Loucy (cell line): ENCODE measurements around the gene KIF23.
"Not testable (repeated sequence)": the region's sequence is repeated elsewhere in the genome, so short reads cannot be mapped to it uniquely, and the experiment has no call there.

ENCODE experiments used
- H2AFZ ChIP-seq: fragments of 200-600 bp; sonication (generic); 2 replicates; pipeline ENCODE4 v1.6.0; 2016; ENCODE audit warnings: antibody characterized with exemption, mild to moderate bottlenecking, low read length, moderate library complexity
- H3F3A ChIP-seq: fragments of 200-600 bp; 2 replicates; pipeline ENCODE4 v1.6.0; 2016; ENCODE audit warnings: antibody characterized with exemption, low read depth, mild to moderate bottlenecking
- H3K27me3 ChIP-seq: fragments of 200-600 bp; sonication (generic); 2 replicates; pipeline ENCODE4 v1.6.1; 2014; ENCODE audit warnings: low read length, mild to moderate bottlenecking; ENCODE audit not compliant: insufficient read depth, poor library complexity, severe bottlenecking
- H3K36me3 ChIP-seq: fragments of 200-600 bp; sonication (generic); 2 replicates; pipeline ENCODE4 v1.6.1; 2016; ENCODE audit warnings: low read length; ENCODE audit not compliant: insufficient read depth
- H3K4me1 ChIP-seq: fragments of 200-600 bp; sonication (generic); 2 replicates; pipeline ENCODE4 v1.5.1; 2014; ENCODE audit warnings: low read length, mild to moderate bottlenecking; ENCODE audit not compliant: insufficient read depth, poor library complexity, severe bottlenecking
- H3K4me2 ChIP-seq: fragments of 200-600 bp; sonication (generic); 2 replicates; pipeline ENCODE4 v1.6.0; 2014; ENCODE audit warnings: antibody characterized with exemption, low read length, low read depth, mild to moderate bottlenecking; ENCODE audit not compliant: poor library complexity, severe bottlenecking
- H3K4me3 ChIP-seq: fragments of 200-600 bp; sonication (generic); 2 replicates; pipeline ENCODE4 v1.5.1; 2014; ENCODE audit warnings: low read length, mild to moderate bottlenecking, mixed read lengths; ENCODE audit not compliant: poor library complexity, severe bottlenecking
- H3K79me2 ChIP-seq: fragments of 200-600 bp; sonication (generic); 2 replicates; pipeline ENCODE4 v1.6.1; 2014; ENCODE audit warnings: low read length; ENCODE audit not compliant: insufficient read depth
- H3K9ac ChIP-seq: fragments of 200-600 bp; sonication (generic); 2 replicates; pipeline ENCODE4 v1.6.0; 2014; ENCODE audit warnings: mild to moderate bottlenecking, low read depth, low read length, moderate library complexity; ENCODE audit not compliant: poor library complexity, severe bottlenecking
- H3K9me2 ChIP-seq: fragments of 200-600 bp; sonication (generic); replicated peaks from 2 replicates; pipeline ENCODE4 v1.6.1; 2016; ENCODE audit warnings: low read depth, low read length, mixed read lengths
- H3K9me3 ChIP-seq: fragments of 200-600 bp; sonication (generic); 2 replicates; pipeline ENCODE4 v1.6.1; 2014; ENCODE audit warnings: mild to moderate bottlenecking, antibody characterized with exemption, low read length, low read depth; ENCODE audit not compliant: insufficient read depth
- H4K20me1 ChIP-seq: fragments of 200-600 bp; sonication (generic); 2 replicates; pipeline ENCODE4 v1.6.0; 2014; ENCODE audit warnings: antibody characterized with exemption, low read length, mild to moderate bottlenecking; ENCODE audit not compliant: insufficient read depth, poor library complexity, severe bottlenecking
- CTCF ChIP-seq: fragments of 200-600 bp; sonication (generic); conservative IDR thresholded peaks from 2 replicates; pipeline ENCODE4 v1.5.1; 2014; ENCODE audit warnings: mild to moderate bottlenecking, antibody characterized with exemption, low read length
- EZH2phosphoT487 ChIP-seq: fragments of 200-600 bp; IDR thresholded peaks from 2 replicates; pipeline ENCODE4 v1.6.1; 2018; ENCODE audit warnings: antibody characterized with exemption, mild to moderate bottlenecking, moderate library complexity, borderline replicate concordance

KIF23 gene

GRCh38 chr15:69380100-69380725, 33.9 kb upstream of the KIF23 start:
- H3K4me2 ChIP-seq = no peak overlapping the region
- no peaks in the 10 kb centered on the region for H3K27me3 ChIP-seq
- no peaks in the 10 kb centered on the region for H4K20me1 ChIP-seq
- no peaks in the 10 kb centered on the region for H3K9me2 ChIP-seq
- no peaks in the 10 kb centered on the region for H3K4me1 ChIP-seq
- H3K36me3 ChIP-seq = no peaks in the 10 kb centered on the region
- TF ChIP-seq EZH2phosphoT487 = no peak
- peak; percentile 28 for TF ChIP-seq CTCF
- H3K4me3 ChIP-seq = no peak overlapping the region
- H3F3A ChIP-seq = no peaks in the 10 kb centered on the region
- H3K79me2 ChIP-seq = no peaks in the 10 kb centered on the region
- H2AFZ ChIP-seq = no peak overlapping the region
- H3K9ac ChIP-seq = no peak overlapping the region
- no peaks in the 10 kb centered on the region for H3K9me3 ChIP-seq

DNA sequence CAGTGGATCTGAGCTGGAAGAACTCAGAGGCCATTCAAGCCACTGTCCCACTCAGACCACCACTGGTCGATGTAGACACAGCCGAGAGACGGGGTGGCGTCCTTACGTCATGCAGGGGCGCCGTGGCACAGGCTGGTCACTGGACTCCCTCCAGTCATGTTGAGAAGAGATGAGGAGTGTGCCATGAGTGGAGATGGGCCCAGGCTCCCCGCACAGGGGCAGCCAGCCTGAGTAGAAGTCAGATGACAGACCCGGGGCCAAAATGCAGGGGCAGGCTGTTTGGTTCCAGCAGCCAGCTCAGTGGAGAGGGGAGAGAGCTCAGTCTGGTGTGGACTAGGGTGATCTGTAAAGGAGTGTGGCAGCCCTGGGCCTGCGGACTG, 33.4 kb upstream of the KIF23 start:
- H3F3A ChIP-seq = no peaks in the 10 kb centered on the region
- no peaks in the 10 kb centered on the region for H3K36me3 ChIP-seq

DNA sequence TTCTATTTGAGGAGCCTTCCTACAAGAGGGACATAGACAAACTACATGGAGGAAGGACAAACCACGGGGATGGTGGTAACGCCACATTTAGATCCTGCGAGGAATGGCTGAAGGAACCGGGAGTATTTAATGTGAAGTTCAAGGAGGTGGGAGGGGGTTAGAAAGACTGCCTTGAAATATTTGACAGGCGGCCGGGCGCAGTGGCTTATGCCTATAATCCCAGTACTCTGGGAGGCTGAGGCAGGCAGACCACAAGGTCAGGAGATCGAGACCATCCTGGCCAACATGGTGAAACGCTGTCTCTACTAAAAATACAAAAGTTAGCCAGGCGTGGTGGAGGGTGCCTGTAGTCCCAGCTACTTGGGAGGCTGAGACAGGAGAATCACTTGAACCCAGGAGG, 32.0 kb upstream of the KIF23 start:
- H2AFZ ChIP-seq, H3K79me2 ChIP-seq, H3K9ac ChIP-seq, H3F3A ChIP-seq, H3K4me1 ChIP-seq, H3K4me2 ChIP-seq, H3K4me3 ChIP-seq, H3K9me2 ChIP-seq, H3K36me3 ChIP-seq, H3K27me3 ChIP-seq, H4K20me1 ChIP-seq, H3K9me3 ChIP-seq: not testable (repeated sequence)

More for the DNA sequence above, 33.4 kb upstream of the KIF23 start:
- no peaks in the 10 kb centered on the region for H3K9me3 ChIP-seq
- no peaks in the 10 kb centered on the region for H3K27me3 ChIP-seq
- no peaks in the 10 kb centered on the region for H3K79me2 ChIP-seq
- H3K9ac ChIP-seq = no peak overlapping the region
- H3K4me3 ChIP-seq = no peak overlapping the region
- H3K4me1 ChIP-seq = no peaks in the 10 kb centered on the region
- TF ChIP-seq EZH2phosphoT487 (no peak), CTCF (no peak)
- H2AFZ ChIP-seq = no peak overlapping the region
- H3K9me2 ChIP-seq = no peaks in the 10 kb centered on the region
- H3K4me2 ChIP-seq = no peak overlapping the region
- H4K20me1 ChIP-seq = no peaks in the 10 kb centered on the region

DNA sequence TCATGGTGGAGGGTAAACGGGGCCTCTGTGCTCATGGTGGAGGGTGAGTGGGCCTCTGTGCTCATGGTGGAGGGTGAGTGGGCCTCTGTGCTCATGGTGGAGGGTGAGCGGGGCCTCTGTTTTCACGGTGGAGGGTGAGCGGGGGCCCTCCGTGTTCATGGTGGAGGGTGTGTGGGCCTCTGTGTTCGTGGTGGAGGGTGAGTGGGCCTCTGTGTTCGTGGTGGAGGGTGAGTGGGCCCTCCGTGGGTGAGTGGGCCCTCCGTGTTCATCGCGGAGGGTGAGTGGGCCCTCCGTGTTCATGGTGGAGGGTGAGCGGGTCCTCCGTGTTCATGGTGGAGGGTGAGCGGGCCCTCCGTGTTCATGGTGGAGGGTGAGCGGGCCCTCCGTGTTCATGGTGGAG, 30.1 kb upstream of the KIF23 start:
- not testable (repeated sequence) for H3K79me2 ChIP-seq, H3K9me2 ChIP-seq, H3F3A ChIP-seq, H3K4me3 ChIP-seq, H3K9ac ChIP-seq, H3K4me1 ChIP-seq, H3K4me2 ChIP-seq, H2AFZ ChIP-seq, H3K27me3 ChIP-seq, H4K20me1 ChIP-seq, H3K36me3 ChIP-seq, H3K9me3 ChIP-seq
